GM12892 (cell line): ENCODE data around the gene CPSF2.
"Not testable (repeated sequence)": the region's sequence is repeated elsewhere in the genome, so short reads cannot be mapped to it uniquely, and the experiment has no call there.

Experiments
- POLR2A ChIP-seq: IDR thresholded peaks from 2 replicates; pipeline ENCODE4 v1.6.1; 2011; ENCODE audit warnings: low read depth, low read length, control low read depth
- TAF1 ChIP-seq: IDR thresholded peaks from 2 replicates; pipeline ENCODE4 v1.6.1; 2011; ENCODE audit warnings: low read depth, mild to moderate bottlenecking, control low read depth, low read length, borderline replicate concordance

DNA sequence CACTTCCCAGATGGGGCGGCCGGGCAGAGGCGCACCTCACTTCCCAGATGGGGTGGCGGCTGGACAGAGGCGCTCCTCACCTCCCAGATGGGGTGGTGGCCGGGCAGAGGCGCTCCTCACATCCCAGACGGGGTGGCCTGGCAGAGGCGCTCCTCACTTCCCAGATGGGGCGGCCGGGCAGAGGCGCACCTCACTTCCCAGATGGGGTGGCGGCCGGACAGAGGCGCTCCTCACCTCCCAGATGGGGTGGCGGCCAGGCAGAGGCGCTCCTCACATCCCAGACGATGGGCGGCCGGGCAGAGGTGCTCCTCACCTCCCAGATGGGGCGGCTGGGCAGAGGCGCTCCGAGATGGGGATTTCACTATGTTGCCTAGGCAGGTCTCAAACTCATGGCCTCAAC lies 65.8 kb downstream of the CPSF2 start:
- not testable (repeated sequence) for TF ChIP-seq POLR2A, TAF1
